Muscle of back (tissue), 13 donors: ENCODE measurements around the gene CNGA3. TPM values are rescaled to one million over a fixed set of nuclear protein-coding genes. Genes with fewer than 3 reads are reported as not detected.
"Not testable (repeated sequence)": the region's sequence is repeated elsewhere in the genome, so short reads cannot be mapped to it uniquely, and the experiment has no call there.

Experiments
- DNase-seq, 3 donors: peaks; one replicate each; pipeline versions ENCODE4 v3.0.0 to v3.0.0-alpha.2; 2013
- long read RNA-seq, 9 donors: transcript quantifications; one replicate each; lab custom pipeline, GENCODE V29; 2026
- polyA plus RNA-seq, 10 donors: library from polyadenylated mRNA; unstranded; fragments of 120-200 nt; gene quantifications; one replicate each; pipeline ENCODE4 v1.2.1, GENCODE V29; 2013; ENCODE audit not compliant: insufficient read length in 10 of 10

CNGA3 gene
- polyA plus RNA-seq, result under 1 TPM; 0.20 to 0.97 (median 0.63) TPM
- long read RNA-seq, donor 1, result 0 reads
- long read RNA-seq, donor 2, result 0 reads
- long read RNA-seq, donor 3, result 0 reads
- long read RNA-seq, donor 4, result 0 reads
- long read RNA-seq, donor 5, result 0 reads
- long read RNA-seq, donor 6, result 0 reads
- long read RNA-seq, donor 7, result 0 reads
- long read RNA-seq, donor 8, result 0 reads
- long read RNA-seq, donor 9, result 0 reads

DNA sequence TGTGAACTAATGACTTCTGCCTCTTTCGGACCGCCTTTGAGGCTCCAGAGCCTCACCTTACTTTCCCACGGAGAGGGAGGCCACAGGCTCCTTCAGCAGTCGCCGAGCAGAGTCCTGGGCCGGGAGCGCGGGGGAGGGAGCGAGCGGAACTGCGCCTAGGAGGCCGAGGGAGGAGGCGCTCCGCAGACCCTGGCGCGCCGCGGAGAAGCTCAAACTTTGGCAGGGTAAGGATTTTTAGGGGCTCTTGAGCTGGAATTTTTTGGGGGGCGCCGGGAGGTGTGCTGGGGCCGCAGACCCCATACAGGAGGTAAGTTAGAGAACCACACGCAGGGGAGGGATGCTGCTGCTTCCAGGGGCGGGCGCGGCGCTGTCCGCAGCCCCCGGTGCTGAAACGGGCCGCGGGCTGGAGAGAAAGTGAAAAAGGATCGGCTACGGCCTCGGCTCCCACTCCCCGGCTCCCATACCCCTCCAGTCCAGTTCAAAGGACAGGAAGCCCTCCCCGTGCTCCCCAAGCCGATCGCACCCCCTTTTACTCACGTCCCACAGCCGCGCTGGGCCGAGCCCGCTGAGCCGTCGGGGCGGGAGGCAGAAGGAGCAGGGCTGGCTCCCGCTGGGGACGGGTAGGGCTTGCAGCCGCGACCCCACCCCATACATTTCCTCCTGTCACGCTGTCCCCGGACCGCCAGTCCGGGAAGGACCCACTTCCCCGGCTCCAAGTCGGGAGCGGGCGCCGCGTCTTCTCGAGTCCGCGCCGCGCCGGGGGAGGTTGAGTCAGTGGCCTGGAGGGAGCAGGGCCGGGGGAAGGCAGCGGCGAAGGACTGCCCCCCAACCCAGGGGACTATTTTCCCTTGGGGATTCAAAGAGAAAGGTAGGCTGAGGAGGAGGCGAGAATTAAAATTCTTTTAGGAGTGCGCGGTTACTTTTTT is at the start of gene CNGA3:
Gene CNGA3 (plus strand): TSS at position 146 of the 926 bp plus-strand sequence. CDS start 23,520 bp downstream, outside the sequence.
- DNase-seq, result peak in 2 of 3 donors; percentile 44 to 75

- DNase-seq, result no peak
These were observed 48.2 kb upstream of the CNGA3 start for GRCh38 chr2:98297817-98298682.

- DNase-seq, result no peak
These were observed 47.5 kb upstream of the CNGA3 start for GRCh38 chr2:98298683-98299164.

DNA sequence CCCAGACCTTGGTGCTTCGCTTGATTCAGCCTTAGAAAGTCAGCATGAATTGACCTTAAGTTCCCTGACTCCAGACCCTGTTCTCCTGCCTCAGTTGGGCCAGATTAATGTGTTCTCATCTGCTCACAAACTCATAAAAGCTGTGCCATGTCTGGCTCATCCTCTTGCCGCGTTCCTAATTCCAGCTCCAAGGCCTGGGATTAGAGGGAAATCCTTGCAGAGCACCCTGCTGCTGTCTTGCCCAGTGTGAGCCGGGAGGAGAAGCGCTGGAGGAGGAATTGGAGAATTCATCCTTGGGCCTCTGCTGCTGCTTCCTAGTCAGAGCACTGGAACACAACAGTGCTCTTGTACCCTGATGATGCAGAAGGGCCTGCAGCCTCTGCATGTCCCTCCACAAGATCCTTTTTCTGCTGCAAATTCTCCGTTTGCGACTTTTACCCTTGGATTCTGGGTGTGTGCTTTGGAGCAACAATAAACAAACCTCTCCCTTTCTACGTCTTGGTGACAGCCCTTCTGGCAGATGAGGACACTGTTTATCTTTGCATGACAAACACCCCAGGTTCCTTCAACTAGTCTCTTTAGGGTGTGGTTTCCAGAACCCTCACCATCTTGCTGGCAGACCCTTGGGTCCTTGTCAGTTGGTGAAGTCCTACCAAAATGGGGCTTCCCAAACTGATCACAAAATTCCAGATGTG is 46.9 kb upstream of the CNGA3 start:
- DNase-seq, result no peak

GRCh38 chr2:98300141-98300874 is 45.9 kb upstream of the CNGA3 start:
- DNase-seq, result no peak

DNA sequence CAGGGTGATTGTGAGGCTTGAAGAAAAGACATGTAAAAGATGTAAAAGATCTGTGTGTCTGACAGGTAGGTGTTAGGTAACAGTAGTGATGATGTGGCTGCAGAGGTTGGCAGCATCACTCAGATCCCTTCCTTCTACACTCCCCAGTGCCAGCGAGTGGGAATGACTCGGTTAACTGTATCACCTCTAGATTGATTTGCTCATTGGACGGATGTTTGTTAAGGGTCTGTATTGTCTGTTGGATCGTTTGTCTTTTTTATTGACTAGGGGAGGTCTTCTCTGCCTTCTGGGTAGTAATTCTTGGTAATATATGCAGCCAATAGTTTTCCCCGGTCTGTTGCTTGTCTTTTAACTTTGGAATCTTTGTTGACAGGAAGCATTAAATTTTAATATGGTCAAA is 44.8 kb upstream of the CNGA3 start:
- DNase-seq, result no peak

DNA sequence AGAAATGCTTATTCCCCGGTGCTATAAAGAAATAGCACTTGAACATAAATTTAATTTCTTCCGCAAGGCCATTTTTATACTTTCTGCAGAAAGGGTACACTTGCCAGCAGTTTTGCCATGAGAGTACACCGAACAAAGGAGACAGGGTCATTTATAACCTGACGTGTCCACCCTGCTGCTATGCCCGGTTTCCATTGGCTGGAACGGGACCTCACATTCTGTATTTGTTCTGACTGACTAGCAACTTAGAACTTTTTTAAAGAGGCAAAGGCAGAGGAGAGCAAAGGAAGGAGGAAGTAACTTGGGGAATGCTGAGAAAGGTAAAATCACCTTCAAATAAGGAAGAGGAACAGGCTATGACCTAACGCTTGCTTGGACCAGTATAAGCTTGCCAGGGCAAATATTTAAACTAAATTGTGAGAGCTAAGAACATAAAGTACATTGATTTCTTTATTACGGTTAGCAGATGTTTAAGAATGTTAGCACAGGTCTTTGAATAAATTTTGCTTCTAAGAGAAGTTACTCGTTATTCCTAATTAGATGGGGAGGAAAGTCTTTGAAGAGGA is 39.0 kb upstream of the CNGA3 start:
- not testable (repeated sequence) for DNase-seq

- DNase-seq, result peak in 1 of 3 donors; percentile 14
These were observed 38.2 kb upstream of the CNGA3 start for GRCh38 chr2:98308068-98308467.

GRCh38 chr2:98308532-98308931 is 37.7 kb upstream of the CNGA3 start:
- no peak for DNase-seq

GRCh38 chr2:98309580-98309979 is 36.7 kb upstream of the CNGA3 start:
- no peak for DNase-seq

DNA sequence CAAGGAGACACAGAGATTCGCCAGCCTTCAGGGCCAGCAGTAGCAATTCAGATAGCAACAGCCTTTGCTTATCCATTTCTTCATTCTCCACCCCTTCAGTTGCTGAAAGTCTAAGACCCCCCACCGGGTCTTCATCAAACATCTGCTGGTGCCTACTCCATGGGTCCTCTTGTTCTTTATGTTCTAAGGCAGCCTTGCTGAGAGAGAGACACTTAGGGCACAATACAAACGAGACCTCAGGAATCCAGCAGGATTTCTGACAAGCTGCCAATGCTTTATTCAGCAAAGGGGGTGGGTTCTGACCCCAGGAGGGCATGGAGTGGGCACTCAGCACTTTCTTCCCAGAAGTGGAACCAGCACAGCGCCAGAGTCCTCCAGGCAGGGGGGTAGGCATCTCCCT is 36.2 kb upstream of the CNGA3 start:
- DNase-seq, result no peak

- no peak for DNase-seq
These were observed 35.2 kb upstream of the CNGA3 start for GRCh38 chr2:98311090-98311489.

- DNase-seq, result no peak
These were observed 34.3 kb upstream of the CNGA3 start for GRCh38 chr2:98311771-98312545.

GRCh38 chr2:98313492-98314250 is 32.6 kb upstream of the CNGA3 start:
- no peak for DNase-seq

DNA sequence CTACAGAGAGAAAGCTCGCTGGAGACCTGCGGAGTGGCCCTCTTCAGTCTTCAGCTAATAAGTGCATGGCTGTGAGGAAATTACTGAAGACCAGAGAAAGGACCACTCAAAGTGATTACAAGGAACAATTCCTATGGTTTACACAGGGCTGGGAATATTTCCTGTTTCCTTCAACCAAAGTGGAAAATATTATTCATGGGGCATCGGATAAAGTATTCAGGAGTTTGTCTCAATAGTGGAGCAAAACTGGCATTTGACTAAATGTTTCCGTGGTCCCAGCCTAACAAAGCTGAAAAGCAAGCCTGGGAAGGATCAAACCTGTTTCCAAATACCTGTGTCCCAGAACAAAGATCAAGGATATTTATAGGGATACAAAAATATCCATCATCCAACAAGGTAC is 32.0 kb upstream of the CNGA3 start:
- DNase-seq, result no peak

GRCh38 chr2:98315957-98316356 is 30.3 kb upstream of the CNGA3 start:
- no peak for DNase-seq

- no peak for DNase-seq
These were observed 29.0 kb upstream of the CNGA3 start for GRCh38 chr2:98317214-98317613.

DNA sequence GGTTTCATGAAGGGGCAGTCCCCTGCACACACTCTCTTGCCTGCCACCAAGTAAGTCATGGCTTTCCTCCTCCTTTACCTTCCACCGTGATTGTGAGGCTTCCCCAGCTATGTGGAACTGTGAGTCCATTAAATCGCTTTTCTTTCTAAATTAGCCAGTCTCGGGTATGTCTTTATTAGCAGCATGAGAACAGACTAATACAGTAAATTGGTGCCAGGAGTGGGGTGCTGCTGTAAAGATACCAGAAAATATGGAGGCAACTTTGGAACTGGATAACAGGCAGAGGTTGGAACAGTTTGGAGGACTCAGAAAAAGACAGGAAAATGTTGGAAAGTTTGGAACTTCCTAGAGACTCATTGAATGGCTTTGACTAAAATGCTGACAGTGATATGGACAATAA is 26.1 kb upstream of the CNGA3 start:
- DNase-seq, result not testable (repeated sequence)

GRCh38 chr2:98324181-98324580 is 22.1 kb upstream of the CNGA3 start:
- no peak for DNase-seq
